Activated CD4-positive, alpha-beta T cell treated with anti-CD3 and anti-CD28 coated beads for 36 hours (primary cell): ENCODE results near the gene TUBGCP3. TPM values are rescaled to one million over a fixed set of nuclear protein-coding genes. Genes with fewer than 3 reads are reported as not detected.

Source experiments
- total RNA-seq, 2 experiments: library from RNA; stranded (reverse); gene quantifications; one replicate each; pipeline ENCODE4 v1.2.3, GENCODE V29; 2021

TUBGCP3 gene
- total RNA-seq, 2 experiments from 2014 or later: 57.2 to 60.5 TPM

Other genes with a start within 250 kb of the TUBGCP3 start
- not detected for gene SPACA7, start 211.8 kb downstream of the TUBGCP3 start, total RNA-seq
- gene ATP11A, start 101.9 kb upstream of the TUBGCP3 start, total RNA-seq: 10 to 100 TPM; 42.1 to 50.7 TPM